Measurements from ENCODE around the gene CDS2. TPM values are rescaled to one million over a fixed set of nuclear protein-coding genes. Genes with fewer than 3 reads are reported as not detected.

The CDS2 gene
- total and polyA plus RNA-seq, 2 of the 13 experiments (the other 11 are each of a cell fraction or from before 2014, with no cell fraction given): 81.3 to 153 TPM

GRCh38 chr20:5120185-5120476 is 6.7 kb upstream of the CDS2 start (continued):
- no peak for TF ChIP-seq ZBTB14 (CRISPR knock-in tag; IDR thresholded peaks at IDR 0.05)
- TF ChIP-seq, protein P1, sequence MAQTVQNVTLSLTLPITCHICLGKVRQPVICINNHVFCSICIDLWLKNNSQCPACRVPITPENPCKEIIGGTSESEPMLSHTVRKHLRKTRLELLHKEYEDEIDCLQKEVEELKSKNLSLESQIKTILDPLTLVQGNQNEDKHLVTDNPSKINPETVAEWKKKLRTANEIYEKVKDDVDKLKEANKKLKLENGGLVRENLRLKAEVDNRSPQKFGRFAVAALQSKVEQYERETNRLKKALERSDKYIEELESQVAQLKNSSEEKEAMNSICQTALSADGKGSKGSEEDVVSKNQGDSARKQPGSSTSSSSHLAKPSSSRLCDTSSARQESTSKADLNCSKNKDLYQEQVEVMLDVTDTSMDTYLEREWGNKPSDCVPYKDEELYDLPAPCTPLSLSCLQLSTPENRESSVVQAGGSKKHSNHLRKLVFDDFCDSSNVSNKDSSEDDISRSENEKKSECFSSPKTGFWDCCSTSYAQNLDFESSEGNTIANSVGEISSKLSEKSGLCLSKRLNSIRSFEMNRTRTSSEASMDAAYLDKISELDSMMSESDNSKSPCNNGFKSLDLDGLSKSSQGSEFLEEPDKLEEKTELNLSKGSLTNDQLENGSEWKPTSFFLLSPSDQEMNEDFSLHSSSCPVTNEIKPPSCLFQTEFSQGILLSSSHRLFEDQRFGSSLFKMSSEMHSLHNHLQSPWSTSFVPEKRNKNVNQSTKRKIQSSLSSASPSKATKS (CRISPR knock-in tag; IDR thresholded peaks at IDR 0.05): no peak; the same call in 1 of the 2 replicates
- TF ChIP-seq, protein P2, sequence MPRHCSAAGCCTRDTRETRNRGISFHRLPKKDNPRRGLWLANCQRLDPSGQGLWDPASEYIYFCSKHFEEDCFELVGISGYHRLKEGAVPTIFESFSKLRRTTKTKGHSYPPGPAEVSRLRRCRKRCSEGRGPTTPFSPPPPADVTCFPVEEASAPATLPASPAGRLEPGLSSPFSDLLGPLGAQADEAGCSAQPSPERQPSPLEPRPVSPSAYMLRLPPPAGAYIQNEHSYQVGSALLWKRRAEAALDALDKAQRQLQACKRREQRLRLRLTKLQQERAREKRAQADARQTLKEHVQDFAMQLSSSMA (CRISPR knock-in tag; IDR thresholded peaks at IDR 0.05): no peak
- no peak for TF ChIP-seq NCOA2 (CRISPR knock-in tag; IDR thresholded peaks at IDR 0.05)
- no peak for TF ChIP-seq DPF2 (CRISPR knock-in tag; IDR thresholded peaks at IDR 0.05; ENCODE audit: borderline replicate concordance, low read depth)
- TF ChIP-seq RXRB (CRISPR knock-in tag; IDR thresholded peaks at IDR 0.05; ENCODE audit: borderline replicate concordance): no peak
- no peak for TF ChIP-seq NCOR1 (IDR thresholded peaks at IDR 0.05; ENCODE audit: borderline replicate concordance, low read length)
- no peak for TF ChIP-seq CREB1 (IDR thresholded peaks at IDR 0.05)
- TF ChIP-seq CREB1 (CRISPR knock-in tag; IDR thresholded peaks at IDR 0.05): no peak
- TF ChIP-seq MAFG (CRISPR knock-in tag; IDR thresholded peaks at IDR 0.05): no peak
- TF ChIP-seq GPN1 (CRISPR knock-in tag; IDR thresholded peaks at IDR 0.05; ENCODE audit: borderline replicate concordance): no peak
- no peak for TF ChIP-seq SAFB2 (CRISPR knock-in tag; IDR thresholded peaks at IDR 0.05; ENCODE audit: borderline replicate concordance, low read depth)
- no peak for TF ChIP-seq ZNF780A (CRISPR knock-in tag; IDR thresholded peaks at IDR 0.05)
- TF ChIP-seq SETDB1 (CRISPR knock-in tag; IDR thresholded peaks at IDR 0.05; ENCODE audit: borderline replicate concordance): 0 out of 2 replicates have a peak, but pooled peaks have one; percentile 33
- no peak for TF ChIP-seq ZFP36 (IDR thresholded peaks at IDR 0.05; ENCODE audit: borderline replicate concordance, low read depth, low read length, partially characterized antibody)
- TF ChIP-seq PHF20 (CRISPR knock-in tag; IDR thresholded peaks at IDR 0.05): no peak
- no peak for TF ChIP-seq PHF5A (CRISPR knock-in tag; IDR thresholded peaks at IDR 0.05; ENCODE audit: low read depth, unreplicated experiment)
- TF ChIP-seq E2F5 (CRISPR knock-in tag; conservative IDR thresholded peaks at IDR 0.05): no peak
- peak; percentile 97; the same call in 1 of the 2 replicates for TF ChIP-seq KMT2A (CRISPR knock-in tag; IDR thresholded peaks at IDR 0.05)
- no peak for TF ChIP-seq ZNF263 (CRISPR knock-in tag; IDR thresholded peaks at IDR 0.05)
- no peak for TF ChIP-seq ZNF3 (CRISPR knock-in tag; IDR thresholded peaks at IDR 0.05)
- TF ChIP-seq ZNF543 (CRISPR knock-in tag; IDR thresholded peaks at IDR 0.05): no peak
- no peak for TF ChIP-seq CHCHD3 (CRISPR knock-in tag; IDR thresholded peaks at IDR 0.05)
- TF ChIP-seq NFIC (IDR thresholded peaks at IDR 0.05; ENCODE audit: low read length): peak; percentile 27; the same call in 1 of the 2 replicates
- no peak for TF ChIP-seq PAX8 (CRISPR knock-in tag; IDR thresholded peaks at IDR 0.05; ENCODE audit: borderline replicate concordance)
- TF ChIP-seq ZBTB7B (CRISPR knock-in tag; IDR thresholded peaks at IDR 0.05): no peak
- TF ChIP-seq ATM (IDR thresholded peaks at IDR 0.05; ENCODE audit: borderline replicate concordance): no peak
- TF ChIP-seq ZMYM4 (CRISPR knock-in tag; IDR thresholded peaks at IDR 0.05): peak; percentile 82; the same call in 1 of the 2 replicates
- no peak for TF ChIP-seq SOX5 (CRISPR knock-in tag; IDR thresholded peaks at IDR 0.05; ENCODE audit: borderline replicate concordance)

Data from HepG2 (cell line).